ENCODE data around the gene ITIH1. TPM values are rescaled to one million over a fixed set of nuclear protein-coding genes. Genes with fewer than 3 reads are reported as not detected.
A peak's percentile ranks its signal among the peaks of the same experiment; 100 is the strongest.

ITIH1 gene
- total RNA-seq, 1 experiment from 2014 or later: not detected

DNA sequence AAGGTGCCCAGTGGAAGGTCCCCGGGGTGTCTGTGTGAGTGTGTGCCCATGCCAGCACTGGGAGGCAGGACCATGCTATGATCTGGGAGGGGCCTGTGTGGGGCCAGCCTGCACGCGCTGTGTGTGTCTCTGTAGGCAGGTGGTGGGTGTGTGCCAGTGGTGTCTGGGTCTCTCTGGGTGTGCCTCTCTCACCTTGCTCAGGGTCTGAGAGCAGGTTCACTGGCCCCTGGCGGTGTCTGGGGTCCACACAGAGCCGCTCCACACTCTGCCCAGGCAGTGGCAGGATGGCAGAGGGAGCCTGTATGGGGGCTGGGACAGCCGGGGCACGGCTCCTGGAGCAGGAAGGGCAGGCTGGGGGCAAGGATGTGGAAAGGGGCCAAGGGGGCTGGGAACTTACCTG is 40.5 kb downstream of the ITIH1 start:
- no TSS peak for BruUV-seq (replicated peaks)
- no peak for TF ChIP-seq EZH2 (IDR thresholded peaks at IDR 0.05; ENCODE audit: low read depth)
- TF ChIP-seq, protein P1, sequence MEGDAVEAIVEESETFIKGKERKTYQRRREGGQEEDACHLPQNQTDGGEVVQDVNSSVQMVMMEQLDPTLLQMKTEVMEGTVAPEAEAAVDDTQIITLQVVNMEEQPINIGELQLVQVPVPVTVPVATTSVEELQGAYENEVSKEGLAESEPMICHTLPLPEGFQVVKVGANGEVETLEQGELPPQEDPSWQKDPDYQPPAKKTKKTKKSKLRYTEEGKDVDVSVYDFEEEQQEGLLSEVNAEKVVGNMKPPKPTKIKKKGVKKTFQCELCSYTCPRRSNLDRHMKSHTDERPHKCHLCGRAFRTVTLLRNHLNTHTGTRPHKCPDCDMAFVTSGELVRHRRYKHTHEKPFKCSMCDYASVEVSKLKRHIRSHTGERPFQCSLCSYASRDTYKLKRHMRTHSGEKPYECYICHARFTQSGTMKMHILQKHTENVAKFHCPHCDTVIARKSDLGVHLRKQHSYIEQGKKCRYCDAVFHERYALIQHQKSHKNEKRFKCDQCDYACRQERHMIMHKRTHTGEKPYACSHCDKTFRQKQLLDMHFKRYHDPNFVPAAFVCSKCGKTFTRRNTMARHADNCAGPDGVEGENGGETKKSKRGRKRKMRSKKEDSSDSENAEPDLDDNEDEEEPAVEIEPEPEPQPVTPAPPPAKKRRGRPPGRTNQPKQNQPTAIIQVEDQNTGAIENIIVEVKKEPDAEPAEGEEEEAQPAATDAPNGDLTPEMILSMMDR (conservative IDR thresholded peaks at IDR 0.05): no peak
- Histone ChIP-seq H3K9me3 (ENCODE audit: insufficient read depth, low read depth) (no peaks in the 10 kb centered on the region), H3K9me2 (ENCODE audit: insufficient read depth) (no peaks in the 10 kb centered on the region), H4K20me1 (ENCODE audit: insufficient read depth) (no peaks in the 10 kb centered on the region), H3K4me3 (no peak overlapping the region), H3K4me2 (no peak overlapping the region), H2AFZ (no peak overlapping the region), H3F3A (ENCODE audit: insufficient read depth, low read depth) (no peaks in the 10 kb centered on the region), H3K36me3 (ENCODE audit: low read depth) (no peaks in the 10 kb centered on the region), H3K79me2 (ENCODE audit: low read depth) (no peaks in the 10 kb centered on the region), H3K4me1 (replicated peaks; ENCODE audit: insufficient read depth) (no peaks in the 10 kb centered on the region), H3K27me3 (ENCODE audit: insufficient read depth, low read depth) (no peaks in the 10 kb centered on the region), H3K27ac (no peak overlapping the region)
- DNase-seq: no peak
- intact Hi-C loops (cut with micrococcal nuclease; ENCODE audit: unreplicated experiment): no loop called here
- CTCF ChIA-PET: no interaction called here
- POLR2A ChIA-PET (ENCODE audit: unreplicated experiment): no interaction called here

DNA sequence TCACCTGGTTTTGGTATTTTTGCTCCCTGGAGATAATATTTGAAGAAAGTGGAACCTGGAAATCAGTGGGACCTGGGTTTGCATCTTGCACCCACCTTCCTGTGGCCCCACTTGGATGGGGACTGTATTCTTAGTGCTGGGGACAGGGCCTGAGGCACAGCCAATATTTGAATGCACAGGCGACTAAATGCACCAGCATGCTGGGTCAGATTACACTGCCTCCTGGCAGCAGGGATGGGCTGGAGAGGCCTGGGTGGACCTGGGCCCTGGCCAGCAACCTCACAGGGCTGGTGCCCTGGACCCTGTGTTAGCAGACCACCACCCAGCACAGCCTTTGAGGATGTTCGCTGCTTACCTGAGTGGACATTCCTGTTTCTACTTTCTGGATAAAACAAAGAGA is 42.5 kb downstream of the ITIH1 start:
- H3K27ac ChIP-seq: no peak overlapping the region
- H3K9me2 ChIP-seq (ENCODE audit: insufficient read depth): no peaks in the 10 kb centered on the region
- no TSS peak for BruUV-seq (replicated peaks)
- H3K4me3 ChIP-seq: no peak overlapping the region
- no peak for DNase-seq
- no peaks in the 10 kb centered on the region for H3K4me1 ChIP-seq (replicated peaks; ENCODE audit: insufficient read depth)
- intact Hi-C loops (cut with micrococcal nuclease; ENCODE audit: unreplicated experiment): no loop called here
- H4K20me1 ChIP-seq (ENCODE audit: insufficient read depth): no peaks in the 10 kb centered on the region
- CTCF ChIA-PET: no interaction called here
- no peaks in the 10 kb centered on the region for H3K27me3 ChIP-seq (ENCODE audit: insufficient read depth, low read depth)
- POLR2A ChIA-PET (ENCODE audit: unreplicated experiment): no interaction called here
- no peaks in the 10 kb centered on the region for H3K79me2 ChIP-seq (ENCODE audit: low read depth)
- TF ChIP-seq, protein P1 (conservative IDR thresholded peaks at IDR 0.05): no peak
- TF ChIP-seq EZH2 (IDR thresholded peaks at IDR 0.05; ENCODE audit: low read depth): no peak
- H3K36me3 ChIP-seq (ENCODE audit: low read depth): no peaks in the 10 kb centered on the region
- no peaks in the 10 kb centered on the region for H3K9me3 ChIP-seq (ENCODE audit: insufficient read depth, low read depth)
- H2AFZ ChIP-seq: no peak overlapping the region
- no peaks in the 10 kb centered on the region for H3F3A ChIP-seq (ENCODE audit: insufficient read depth, low read depth)
- H3K4me2 ChIP-seq: no peak overlapping the region

DNA sequence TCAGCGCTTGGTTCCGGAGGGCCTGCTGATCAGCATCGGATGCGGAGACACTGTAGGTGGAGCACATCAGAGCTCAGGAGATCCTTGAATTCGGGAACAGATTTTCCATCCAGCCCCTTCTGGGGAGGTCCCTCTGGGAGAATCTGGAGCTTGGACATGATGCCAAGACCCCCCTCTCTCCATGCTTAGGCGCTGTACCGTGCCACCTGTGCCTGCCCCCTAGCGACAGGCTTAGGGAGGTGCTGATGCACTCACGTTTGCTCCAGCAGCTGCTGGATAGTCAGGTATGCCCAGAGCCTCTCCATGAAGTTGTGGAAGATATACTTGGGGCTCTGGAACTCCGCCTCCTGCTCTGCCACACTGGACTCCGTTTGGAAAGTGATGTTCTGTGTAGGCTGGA is 43.3 kb downstream of the ITIH1 start:
- Histone ChIP-seq H3K79me2 (ENCODE audit: low read depth) (no peaks in the 10 kb centered on the region), H3K9me2 (ENCODE audit: insufficient read depth) (no peaks in the 10 kb centered on the region), H4K20me1 (ENCODE audit: insufficient read depth) (no peaks in the 10 kb centered on the region), H3K36me3 (ENCODE audit: low read depth) (no peaks in the 10 kb centered on the region), H3K9me3 (ENCODE audit: insufficient read depth, low read depth) (no peaks in the 10 kb centered on the region), H3K4me2 (no peak overlapping the region), H3K4me3 (no peak overlapping the region), H3K4me1 (replicated peaks; ENCODE audit: insufficient read depth) (no peaks in the 10 kb centered on the region), H2AFZ (no peak overlapping the region), H3F3A (ENCODE audit: insufficient read depth, low read depth) (no peaks in the 10 kb centered on the region), H3K27ac (no peak overlapping the region), H3K27me3 (ENCODE audit: insufficient read depth, low read depth) (no peaks in the 10 kb centered on the region)
- POLR2A ChIA-PET (ENCODE audit: unreplicated experiment): no interaction called here
- no TSS peak for BruUV-seq (replicated peaks)
- DNase-seq: peak in 1 of 2 experiments; percentile 16
- TF ChIP-seq EZH2 (IDR thresholded peaks at IDR 0.05; ENCODE audit: low read depth): no peak
- TF ChIP-seq, protein P1 (conservative IDR thresholded peaks at IDR 0.05): peak; percentile 65
- intact Hi-C loops (cut with micrococcal nuclease; ENCODE audit: unreplicated experiment): no loop called here
- CTCF ChIA-PET: no interaction called here
